ENCODE measurements around the gene ZC3HAV1.

DNA sequence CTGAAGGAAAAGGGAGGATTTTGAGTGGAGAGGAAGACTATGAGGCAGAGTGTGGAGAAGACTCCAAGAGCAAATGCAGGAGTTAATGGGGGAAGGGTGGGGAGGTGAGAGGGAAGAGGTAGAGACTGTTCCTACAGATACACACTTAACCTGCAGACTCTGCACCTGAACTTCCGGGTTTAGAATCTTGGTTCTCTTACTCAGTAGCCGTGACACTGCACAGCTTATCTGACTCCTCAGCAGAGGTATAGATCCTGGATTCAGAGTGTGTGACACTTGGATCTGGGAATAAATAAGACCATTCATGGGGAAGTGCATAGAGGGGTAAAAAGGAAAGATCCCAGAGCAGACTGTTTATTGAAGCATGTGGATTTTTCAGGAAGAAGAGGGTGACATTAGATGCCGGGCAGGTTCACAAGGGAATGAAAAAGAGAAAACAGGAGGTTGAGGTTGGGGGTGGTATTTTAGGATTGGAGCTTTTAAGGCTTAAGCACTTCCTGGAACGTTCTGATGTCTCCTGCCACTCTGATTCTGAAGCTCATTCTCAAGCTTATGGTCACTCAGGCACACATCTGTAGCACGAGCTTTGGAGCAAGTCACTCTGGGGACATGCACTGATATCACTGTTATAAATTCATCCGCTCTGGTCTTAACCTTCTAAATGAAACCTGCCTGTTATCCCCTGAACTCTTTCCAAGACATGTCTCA lies 68.0 kb downstream of the ZC3HAV1 start:
- TF ChIP-seq ZNF274 (IDR thresholded peaks at IDR 0.05; ENCODE audit: low read depth, low read length) (no peak), YY1 (IDR thresholded peaks at IDR 0.05; ENCODE audit: insufficient read depth, insufficient read length) (no peak)
